ENCODE measurements around the gene LRRN4CL.
"Not testable (repeated sequence)": the region's sequence is repeated elsewhere in the genome, so short reads cannot be mapped to it uniquely, and the experiment has no call there.

The LRRN4CL gene

GRCh38 chr11:62689421-62690183 lies at the start of gene LRRN4CL:
TSS of gene LRRN4CL (minus strand) at chr11:62689530. CDS start at chr11:62688508, 1,022 bp downstream.
- no peak for DNase-seq (ENCODE audit: low spot score)

- no peak for DNase-seq (ENCODE audit: low spot score)
These were observed 47.9 kb upstream of the LRRN4CL start for GRCh38 chr11:62737196-62737595.

- no peak for DNase-seq (ENCODE audit: low spot score)
These were observed 43.5 kb upstream of the LRRN4CL start for GRCh38 chr11:62732830-62733229.

GRCh38 chr11:62730076-62730475 lies 40.7 kb upstream of the LRRN4CL start:
- not testable (repeated sequence) for DNase-seq (ENCODE audit: low spot score)

GRCh38 chr11:62728171-62728988 lies 39.0 kb upstream of the LRRN4CL start, which contains the start of gene TTC9C:
TSS of gene TTC9C (plus strand) at chr11:62728486. CDS start at chr11:62728849, 363 bp downstream.
- DNase-seq (ENCODE audit: low spot score): peak; percentile 79

GRCh38 chr11:62727872-62728170 lies 38.5 kb upstream of the LRRN4CL start:
- DNase-seq (ENCODE audit: low spot score): peak; percentile 96

- peak; percentile 99 for DNase-seq (ENCODE audit: low spot score)
These were observed 38.0 kb upstream of the LRRN4CL start, which contains the start of gene HNRNPUL2 for GRCh38 chr11:62727165-62727871. TSS of gene HNRNPUL2 (minus strand) at chr11:62727457. CDS start at chr11:62727156, 301 bp downstream.

GRCh38 chr11:62726915-62727164 lies 37.5 kb upstream of the LRRN4CL start:
- no peak for DNase-seq (ENCODE audit: low spot score)

GRCh38 chr11:62726156-62726914 lies 37.0 kb upstream of the LRRN4CL start:
- DNase-seq (ENCODE audit: low spot score): peak; percentile 13

- DNase-seq (ENCODE audit: low spot score): no peak
These were observed 36.3 kb upstream of the LRRN4CL start for GRCh38 chr11:62725646-62726045.

GRCh38 chr11:62724171-62724570 lies 34.8 kb upstream of the LRRN4CL start:
- DNase-seq (ENCODE audit: low spot score): no peak

- DNase-seq (ENCODE audit: low spot score): no peak
These were observed 32.7 kb upstream of the LRRN4CL start for GRCh38 chr11:62721994-62722393.

- DNase-seq (ENCODE audit: low spot score): no peak
These were observed 30.1 kb upstream of the LRRN4CL start for GRCh38 chr11:62719302-62719978.

- no peak for DNase-seq (ENCODE audit: low spot score)
These were observed 27.5 kb upstream of the LRRN4CL start for GRCh38 chr11:62716816-62717215.

GRCh38 chr11:62716206-62716605 lies 26.9 kb upstream of the LRRN4CL start:
- no peak for DNase-seq (ENCODE audit: low spot score)

GRCh38 chr11:62715150-62716130 lies 26.1 kb upstream of the LRRN4CL start:
- DNase-seq (ENCODE audit: low spot score): no peak

GRCh38 chr11:62713343-62713742 lies 24.0 kb upstream of the LRRN4CL start:
- DNase-seq (ENCODE audit: low spot score): no peak

- peak; percentile 20 for DNase-seq (ENCODE audit: low spot score)
These were observed 23.5 kb upstream of the LRRN4CL start for GRCh38 chr11:62712861-62713260.

GRCh38 chr11:62712276-62712812 lies 23.0 kb upstream of the LRRN4CL start:
- DNase-seq (ENCODE audit: low spot score): no peak

GRCh38 chr11:62710001-62710345 lies 20.6 kb upstream of the LRRN4CL start:
- DNase-seq (ENCODE audit: low spot score): peak; percentile 22
